SK-N-SH treated with all-trans-retinoic acid at 6 μM for 48 hours (cell line): Measurements from ENCODE around the gene RAN.

Experiments used
- ARNTL ChIP-seq: fragments of 450-650 bp; formaldehyde crosslinking; IDR thresholded peaks from 2 replicates; pipeline ENCODE4 v1.5.0; 2020; ENCODE audit warnings: low read depth, mild to moderate bottlenecking, moderate library complexity, borderline replicate concordance
- CREB5 ChIP-seq: fragments of 250-450 bp; sonication (Bioruptor Pico); IDR thresholded peaks from 2 replicates; pipeline ENCODE4 v1.5.1; 2020; ENCODE audit warnings: low read depth, mild to moderate bottlenecking, moderate library complexity
- GLIS3 ChIP-seq: fragments of 250-450 bp; sonication (Bioruptor Pico); IDR thresholded peaks from 2 replicates; pipeline ENCODE4 v1.5.0; 2020; ENCODE audit warnings: mild to moderate bottlenecking, moderate library complexity
- SNAI2 ChIP-seq: fragments of 250-450 bp; sonication (Bioruptor Pico); IDR thresholded peaks from 2 replicates; pipeline ENCODE4 v1.5.0; 2020; ENCODE audit warnings: mild to moderate bottlenecking, moderate library complexity
- TCF4 ChIP-seq: fragments of 250-450 bp; sonication (Bioruptor Pico); IDR thresholded peaks from 2 replicates; pipeline ENCODE4 v1.8.0; 2021; ENCODE audit warnings: mild to moderate bottlenecking, moderate library complexity, borderline replicate concordance
- ZC3H10 ChIP-seq: fragments of 250-450 bp; sonication (Bioruptor Pico); IDR thresholded peaks from 2 replicates; pipeline ENCODE4 v1.5.1; 2021; ENCODE audit warnings: mild to moderate bottlenecking, moderate library complexity
- ZFP3 ChIP-seq: fragments of 250-450 bp; sonication (Bioruptor Pico); IDR thresholded peaks from 2 replicates; pipeline ENCODE4 v1.5.0; 2020; ENCODE audit warnings: mild to moderate bottlenecking, moderate library complexity
- ZFP30 ChIP-seq: fragments of 450-650 bp; formaldehyde crosslinking; IDR thresholded peaks from 2 replicates; pipeline ENCODE4 v1.5.0; 2022; ENCODE audit warnings: mild to moderate bottlenecking, moderate library complexity
- ZNF565 ChIP-seq: fragments of 450-650 bp; formaldehyde crosslinking; conservative IDR thresholded peaks from 2 replicates; pipeline ENCODE4 v1.5.0; 2020; ENCODE audit warnings: low read depth, mild to moderate bottlenecking, moderate library complexity
- TF ChIP-seq, protein P1 (sequence below): fragments of 250-450 bp; sonication (Bioruptor Pico); IDR thresholded peaks from 2 replicates; pipeline ENCODE4 v1.8.0; 2020; ENCODE audit warnings: mild to moderate bottlenecking, moderate library complexity, borderline replicate concordance

- TF ChIP-seq ZFP30 = no peak
- no peak for TF ChIP-seq CREB5 (CRISPR knock-in tag)
- no peak for TF ChIP-seq TCF4 (CRISPR knock-in tag)
- TF ChIP-seq ZFP3 (CRISPR knock-in tag) = no peak
- no peak for TF ChIP-seq ARNTL
- TF ChIP-seq, protein P1, sequence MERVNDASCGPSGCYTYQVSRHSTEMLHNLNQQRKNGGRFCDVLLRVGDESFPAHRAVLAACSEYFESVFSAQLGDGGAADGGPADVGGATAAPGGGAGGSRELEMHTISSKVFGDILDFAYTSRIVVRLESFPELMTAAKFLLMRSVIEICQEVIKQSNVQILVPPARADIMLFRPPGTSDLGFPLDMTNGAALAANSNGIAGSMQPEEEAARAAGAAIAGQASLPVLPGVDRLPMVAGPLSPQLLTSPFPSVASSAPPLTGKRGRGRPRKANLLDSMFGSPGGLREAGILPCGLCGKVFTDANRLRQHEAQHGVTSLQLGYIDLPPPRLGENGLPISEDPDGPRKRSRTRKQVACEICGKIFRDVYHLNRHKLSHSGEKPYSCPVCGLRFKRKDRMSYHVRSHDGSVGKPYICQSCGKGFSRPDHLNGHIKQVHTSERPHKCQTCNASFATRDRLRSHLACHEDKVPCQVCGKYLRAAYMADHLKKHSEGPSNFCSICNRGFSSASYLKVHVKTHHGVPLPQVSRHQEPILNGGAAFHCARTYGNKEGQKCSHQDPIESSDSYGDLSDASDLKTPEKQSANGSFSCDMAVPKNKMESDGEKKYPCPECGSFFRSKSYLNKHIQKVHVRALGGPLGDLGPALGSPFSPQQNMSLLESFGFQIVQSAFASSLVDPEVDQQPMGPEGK = no peak
- TF ChIP-seq GLIS3 = no peak
- TF ChIP-seq ZC3H10 (CRISPR knock-in tag) = no peak
- TF ChIP-seq ZNF565 (CRISPR knock-in tag) = no peak
- TF ChIP-seq SNAI2 (CRISPR knock-in tag) = no peak
Observed at GRCh38 chr12:130826151-130826801, 45.6 kb upstream of the RAN start.
